GM20000 (cell line): Measurements from ENCODE around the gene CEP68.

Experiments used
- DNase-seq: peaks from one replicate; pipeline ENCODE4 v3.0.0; 2012; ENCODE audit warnings: low spot score
- CTCF ChIP-seq: IDR thresholded peaks from 2 replicates; pipeline ENCODE4 v1.5.1; 2012; ENCODE audit warnings: mild to moderate bottlenecking, control low read depth; ENCODE audit errors: extremely low read depth, missing control alignments

The CEP68 gene

DNA sequence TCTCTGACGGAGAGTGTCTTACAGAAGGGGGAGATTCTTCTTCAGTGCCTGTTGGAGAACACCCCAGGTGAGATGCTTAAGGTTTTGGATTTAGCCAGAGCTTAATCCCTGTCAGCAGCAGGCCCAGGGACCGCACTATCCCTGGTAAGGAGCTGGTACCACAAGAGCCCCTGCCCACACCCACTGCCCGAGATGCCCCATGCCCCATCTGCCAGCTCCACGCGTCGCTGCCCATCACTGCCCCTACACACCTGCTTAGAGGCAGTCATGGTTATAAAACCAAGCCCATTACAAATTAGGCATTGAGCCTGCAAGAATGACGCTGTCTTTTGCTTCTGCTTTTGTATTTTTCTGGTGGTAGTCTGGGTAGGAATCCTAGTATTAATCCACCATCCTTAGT is 21.7 kb downstream of the CEP68 start:
- no peak for TF ChIP-seq CTCF
- DNase-seq: no peak

- DNase-seq: no peak
- no peak for TF ChIP-seq CTCF
Measured at GRCh38 chr2:65079017-65079416, 22.8 kb downstream of the CEP68 start.

DNA sequence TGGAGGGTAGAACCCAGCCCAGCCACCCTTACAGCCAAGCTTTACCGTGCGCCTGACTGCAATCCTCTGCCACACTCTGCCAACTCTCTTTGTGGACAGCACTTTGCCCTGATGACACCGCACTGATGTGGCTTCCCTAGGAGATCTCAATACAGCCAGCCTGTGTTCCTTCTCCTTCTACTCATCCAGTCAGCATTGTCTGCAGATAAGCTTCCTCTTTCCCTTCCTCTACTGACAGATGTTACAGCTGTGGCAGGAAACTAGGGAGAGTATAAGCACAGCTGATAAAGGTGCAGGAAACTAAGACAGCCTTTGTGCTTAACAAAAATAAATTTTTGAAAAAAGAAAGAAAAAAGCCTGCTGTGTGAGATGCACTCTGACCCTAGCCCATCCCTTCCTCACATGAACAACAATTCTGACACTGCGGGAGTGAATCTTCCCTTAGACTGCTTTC is 25.0 kb downstream of the CEP68 start:
- no peak for DNase-seq

DNA sequence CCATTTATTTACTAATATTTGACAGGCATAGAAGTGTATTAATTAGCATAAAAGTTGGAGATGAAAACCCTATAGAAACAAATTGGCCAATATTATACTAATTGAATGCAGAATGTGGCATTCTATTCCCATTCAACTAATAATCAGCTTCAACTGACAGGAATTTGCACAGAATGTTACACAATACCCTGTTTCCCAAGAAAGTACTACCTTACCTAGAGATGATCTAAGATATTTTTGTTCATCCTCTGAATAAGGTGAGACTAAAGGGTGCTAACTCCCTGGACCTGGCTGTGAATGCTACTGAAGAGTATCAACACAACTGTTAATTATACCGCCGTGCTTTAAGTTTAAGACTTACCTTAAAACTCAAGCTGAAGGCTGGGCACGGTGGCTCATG is 28.9 kb downstream of the CEP68 start:
- no peak for TF ChIP-seq CTCF
- DNase-seq: no peak

More for the DNA sequence above, 25.0 kb downstream of the CEP68 start:
- TF ChIP-seq CTCF: no peak

DNA sequence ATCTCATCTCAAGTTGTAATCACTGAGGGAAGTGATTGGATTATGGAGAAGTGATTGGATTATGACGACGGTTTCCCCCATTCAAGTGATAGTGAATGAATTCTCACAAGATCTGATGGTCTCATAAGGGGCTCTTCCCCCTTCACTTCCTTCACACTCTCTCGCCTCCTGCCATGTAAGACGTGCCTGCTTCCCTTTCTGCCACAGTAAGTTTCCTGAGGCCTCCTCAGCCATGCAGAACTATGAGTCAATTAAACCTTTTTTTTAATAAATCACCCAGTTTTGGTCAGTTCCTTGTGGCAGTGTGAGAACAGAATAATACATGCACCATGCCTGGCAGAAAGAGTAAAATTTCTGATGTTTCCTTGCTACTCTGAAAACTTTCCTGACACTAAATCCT is 36.6 kb downstream of the CEP68 start:
- TF ChIP-seq CTCF: no peak
- DNase-seq: no peak

GRCh38 chr2:65093211-65093610 is 37.0 kb downstream of the CEP68 start:
- no peak for TF ChIP-seq CTCF
- no peak for DNase-seq

- no peak for TF ChIP-seq CTCF
- DNase-seq: no peak
Measured at GRCh38 chr2:65096948-65097347, 40.7 kb downstream of the CEP68 start.

GRCh38 chr2:65097844-65098243 is 41.6 kb downstream of the CEP68 start:
- no peak for TF ChIP-seq CTCF
- DNase-seq: no peak
